ENCODE results near the gene CCDC144A.
"Not testable (repeated sequence)": the region's sequence is repeated elsewhere in the genome, so short reads cannot be mapped to it uniquely, and the experiment has no call there.

Gene CCDC144A

DNA sequence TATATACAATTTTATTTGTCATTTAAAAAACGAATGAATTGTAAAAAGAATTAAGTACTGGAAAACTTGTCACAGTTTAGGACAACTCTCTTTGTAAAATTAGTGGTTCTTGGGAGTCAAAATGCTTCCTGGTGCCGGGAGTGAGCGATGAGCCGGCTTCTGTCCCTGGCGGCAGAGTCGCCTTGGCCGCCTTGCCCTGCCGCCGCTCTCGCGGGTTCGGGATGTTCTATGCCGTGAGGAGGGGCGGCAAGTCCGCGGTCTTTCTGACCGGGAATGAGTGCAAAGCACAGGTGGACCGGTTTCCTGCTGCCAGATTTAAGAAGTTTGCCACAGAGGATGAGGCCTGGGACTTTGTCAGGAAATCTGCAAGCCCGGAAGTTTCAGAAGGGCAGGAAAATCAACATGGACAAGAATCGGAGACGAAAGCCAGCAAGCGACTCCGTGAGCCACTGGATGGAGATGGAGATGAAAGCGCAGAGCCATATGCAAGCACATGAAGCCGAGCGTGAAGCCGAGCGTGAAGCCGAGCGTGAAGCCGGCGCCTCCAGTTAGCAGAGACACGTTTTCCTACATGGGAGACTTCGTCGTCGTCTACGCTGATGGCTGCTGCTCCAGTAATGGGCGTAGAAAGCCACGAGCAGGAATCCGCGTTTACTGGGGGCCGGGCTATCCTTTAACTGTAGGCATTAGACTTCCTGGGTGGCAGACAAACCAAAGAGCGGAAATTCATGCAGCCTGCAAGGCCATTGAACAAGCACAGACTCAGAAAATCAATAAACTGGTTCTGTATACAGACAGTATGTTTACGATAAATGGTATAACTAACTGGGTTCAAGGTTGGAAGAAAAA is 6.5 kb upstream of the CCDC144A start:
- not testable (repeated sequence) for H3K9ac ChIP-seq (ENCODE audit: low read depth in 1 of 2, low read length in 2 of 2); H3K4me1 ChIP-seq (ENCODE audit: control insufficient read depth in 1 of 2, insufficient read depth in 2 of 2, low read length in 2 of 2); H3K4me3 ChIP-seq (ENCODE audit: low read depth in 1 of 2, low read length in 2 of 2); H3K27ac ChIP-seq (ENCODE audit: low read depth, low read length); H3K36me3 ChIP-seq (ENCODE audit: control insufficient read depth in 1 of 2, insufficient read depth in 2 of 2, low read length in 2 of 2); H3K27me3 ChIP-seq (ENCODE audit: control insufficient read depth in 1 of 2, insufficient read depth in 2 of 2, low read length in 2 of 2); H3K9me3 ChIP-seq (ENCODE audit: control insufficient read depth in 1 of 2, low read length in 2 of 2)

DNA sequence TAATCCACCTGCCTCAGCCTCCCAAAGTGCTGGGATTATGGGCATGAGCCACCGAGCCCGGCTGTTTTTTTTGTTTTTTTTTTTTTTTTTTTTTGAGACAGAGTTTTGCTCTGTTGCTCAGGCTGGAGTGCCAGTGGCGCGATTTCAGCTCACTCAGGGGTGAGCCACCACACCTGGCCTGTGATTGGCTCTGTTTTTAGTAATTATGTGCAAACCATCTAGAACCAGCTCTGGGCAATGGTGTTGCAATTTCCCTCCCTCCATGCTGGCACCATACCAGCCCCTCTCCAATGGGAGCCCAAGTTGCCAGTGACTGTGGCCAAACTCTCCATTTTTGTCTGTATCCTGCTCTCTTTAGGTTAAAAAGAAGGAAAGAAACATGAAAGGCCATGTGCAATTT is 4.0 kb upstream of the CCDC144A start:
- H3K27ac ChIP-seq (ENCODE audit: low read depth, low read length); H3K27me3 ChIP-seq (ENCODE audit: control insufficient read depth in 1 of 2, insufficient read depth in 2 of 2, low read length in 2 of 2); H3K36me3 ChIP-seq (ENCODE audit: control insufficient read depth in 1 of 2, insufficient read depth in 2 of 2, low read length in 2 of 2); H3K4me3 ChIP-seq (ENCODE audit: low read depth in 1 of 2, low read length in 2 of 2); H3K9me3 ChIP-seq (ENCODE audit: control insufficient read depth in 1 of 2, low read length in 2 of 2); H3K9ac ChIP-seq (ENCODE audit: low read depth in 1 of 2, low read length in 2 of 2); H3K4me1 ChIP-seq (ENCODE audit: control insufficient read depth in 1 of 2, insufficient read depth in 2 of 2, low read length in 2 of 2): not testable (repeated sequence)

DNA sequence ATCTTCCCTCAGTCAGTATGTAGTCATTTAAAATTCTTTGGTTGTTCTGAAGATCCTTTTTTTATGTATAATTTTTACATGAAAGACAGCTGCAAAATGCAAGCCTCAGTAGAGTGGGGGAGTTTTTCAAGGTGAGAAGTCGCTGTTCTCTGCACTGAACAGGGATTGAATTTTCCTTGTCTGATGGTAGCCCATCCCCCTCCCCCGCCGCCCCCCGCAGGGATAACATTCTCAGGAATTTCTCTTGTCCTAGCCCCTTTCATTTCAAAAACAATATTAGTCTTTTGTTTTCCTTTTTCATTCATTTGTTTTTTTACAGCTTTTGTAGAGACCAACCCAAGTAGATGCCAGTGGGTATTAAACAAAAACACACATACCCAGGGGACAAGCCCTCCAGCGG is 2.9 kb upstream of the CCDC144A start:
- not testable (repeated sequence) for H3K27me3 ChIP-seq (ENCODE audit: control insufficient read depth in 1 of 2, insufficient read depth in 2 of 2, low read length in 2 of 2); H3K9ac ChIP-seq (ENCODE audit: low read depth in 1 of 2, low read length in 2 of 2); H3K36me3 ChIP-seq (ENCODE audit: control insufficient read depth in 1 of 2, insufficient read depth in 2 of 2, low read length in 2 of 2); H3K9me3 ChIP-seq (ENCODE audit: control insufficient read depth in 1 of 2, low read length in 2 of 2); H3K4me1 ChIP-seq (ENCODE audit: control insufficient read depth in 1 of 2, insufficient read depth in 2 of 2, low read length in 2 of 2); H3K4me3 ChIP-seq (ENCODE audit: low read depth in 1 of 2, low read length in 2 of 2); H3K27ac ChIP-seq (ENCODE audit: low read depth, low read length)

GRCh38 chr17:16690447-16690846 is 406 bp downstream of the CCDC144A start:
- H3K4me3 ChIP-seq (ENCODE audit: low read depth in 1 of 2, low read length in 2 of 2), result not testable (repeated sequence)

GRCh38 chr17:16697603-16698002 is 7.6 kb downstream of the CCDC144A start:
- H3K4me1 ChIP-seq (ENCODE audit: control insufficient read depth in 1 of 2, insufficient read depth in 2 of 2, low read length in 2 of 2); H3K9ac ChIP-seq (ENCODE audit: low read depth in 1 of 2, low read length in 2 of 2); H3K4me3 ChIP-seq (ENCODE audit: low read depth in 1 of 2, low read length in 2 of 2); H3K36me3 ChIP-seq (ENCODE audit: control insufficient read depth in 1 of 2, insufficient read depth in 2 of 2, low read length in 2 of 2); H3K27me3 ChIP-seq (ENCODE audit: control insufficient read depth in 1 of 2, insufficient read depth in 2 of 2, low read length in 2 of 2); H3K9me3 ChIP-seq (ENCODE audit: control insufficient read depth in 1 of 2, low read length in 2 of 2); H3K27ac ChIP-seq (ENCODE audit: low read depth, low read length): not testable (repeated sequence)

More at GRCh38 chr17:16690447-16690846, 406 bp downstream of the CCDC144A start:
- not testable (repeated sequence) for H3K9me3 ChIP-seq (ENCODE audit: control insufficient read depth in 1 of 2, low read length in 2 of 2); H3K27ac ChIP-seq (ENCODE audit: low read depth, low read length); H3K36me3 ChIP-seq (ENCODE audit: control insufficient read depth in 1 of 2, insufficient read depth in 2 of 2, low read length in 2 of 2); H3K27me3 ChIP-seq (ENCODE audit: control insufficient read depth in 1 of 2, insufficient read depth in 2 of 2, low read length in 2 of 2); H3K9ac ChIP-seq (ENCODE audit: low read depth in 1 of 2, low read length in 2 of 2); H3K4me1 ChIP-seq (ENCODE audit: control insufficient read depth in 1 of 2, insufficient read depth in 2 of 2, low read length in 2 of 2)

GRCh38 chr17:16745492-16746203 is 55.6 kb downstream of the CCDC144A start:
- not testable (repeated sequence) for H3K27me3 ChIP-seq (ENCODE audit: control insufficient read depth in 1 of 2, insufficient read depth in 2 of 2, low read length in 2 of 2); H3K4me1 ChIP-seq (ENCODE audit: control insufficient read depth in 1 of 2, insufficient read depth in 2 of 2, low read length in 2 of 2); H3K27ac ChIP-seq (ENCODE audit: low read depth, low read length); H3K9me3 ChIP-seq (ENCODE audit: control insufficient read depth in 1 of 2, low read length in 2 of 2); H3K36me3 ChIP-seq (ENCODE audit: control insufficient read depth in 1 of 2, insufficient read depth in 2 of 2, low read length in 2 of 2); H3K4me3 ChIP-seq (ENCODE audit: low read depth in 1 of 2, low read length in 2 of 2); H3K9ac ChIP-seq (ENCODE audit: low read depth in 1 of 2, low read length in 2 of 2)

- not testable (repeated sequence) for H3K27me3 ChIP-seq (ENCODE audit: control insufficient read depth in 1 of 2, insufficient read depth in 2 of 2, low read length in 2 of 2); H3K4me3 ChIP-seq (ENCODE audit: low read depth in 1 of 2, low read length in 2 of 2); H3K36me3 ChIP-seq (ENCODE audit: control insufficient read depth in 1 of 2, insufficient read depth in 2 of 2, low read length in 2 of 2)
Observed at GRCh38 chr17:16746571-16746970, 56.5 kb downstream of the CCDC144A start.

DNA sequence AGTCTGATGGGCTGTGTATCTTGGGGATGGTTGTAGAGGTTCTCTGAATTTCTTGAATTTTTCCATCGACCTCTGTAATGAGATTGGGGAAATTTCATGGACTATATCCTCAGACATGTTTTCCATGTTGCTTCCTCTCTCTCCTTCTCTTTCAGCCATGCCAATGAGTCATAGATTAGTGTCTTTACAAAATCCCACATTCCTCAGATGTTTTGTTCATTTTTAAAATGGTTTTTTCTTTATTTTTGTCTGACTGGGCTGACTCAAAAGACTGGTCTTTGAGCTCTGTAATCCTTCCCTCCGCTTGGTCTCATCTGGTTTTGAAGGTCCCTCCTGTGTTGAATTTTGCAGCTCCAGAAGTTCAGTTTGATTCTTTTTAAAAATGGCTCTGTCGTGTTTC is 60.5 kb downstream of the CCDC144A start:
- H3K4me1 ChIP-seq (ENCODE audit: control insufficient read depth in 1 of 2, insufficient read depth in 2 of 2, low read length in 2 of 2); H3K9me3 ChIP-seq (ENCODE audit: control insufficient read depth in 1 of 2, low read length in 2 of 2); H3K27ac ChIP-seq (ENCODE audit: low read depth, low read length); H3K36me3 ChIP-seq (ENCODE audit: control insufficient read depth in 1 of 2, insufficient read depth in 2 of 2, low read length in 2 of 2); H3K4me3 ChIP-seq (ENCODE audit: low read depth in 1 of 2, low read length in 2 of 2); H3K9ac ChIP-seq (ENCODE audit: low read depth in 1 of 2, low read length in 2 of 2); H3K27me3 ChIP-seq (ENCODE audit: control insufficient read depth in 1 of 2, insufficient read depth in 2 of 2, low read length in 2 of 2): not testable (repeated sequence)

More at GRCh38 chr17:16746571-16746970, 56.5 kb downstream of the CCDC144A start:
- H3K27ac ChIP-seq (ENCODE audit: low read depth, low read length); H3K9me3 ChIP-seq (ENCODE audit: control insufficient read depth in 1 of 2, low read length in 2 of 2); H3K9ac ChIP-seq (ENCODE audit: low read depth in 1 of 2, low read length in 2 of 2); H3K4me1 ChIP-seq (ENCODE audit: control insufficient read depth in 1 of 2, insufficient read depth in 2 of 2, low read length in 2 of 2): not testable (repeated sequence)

DNA sequence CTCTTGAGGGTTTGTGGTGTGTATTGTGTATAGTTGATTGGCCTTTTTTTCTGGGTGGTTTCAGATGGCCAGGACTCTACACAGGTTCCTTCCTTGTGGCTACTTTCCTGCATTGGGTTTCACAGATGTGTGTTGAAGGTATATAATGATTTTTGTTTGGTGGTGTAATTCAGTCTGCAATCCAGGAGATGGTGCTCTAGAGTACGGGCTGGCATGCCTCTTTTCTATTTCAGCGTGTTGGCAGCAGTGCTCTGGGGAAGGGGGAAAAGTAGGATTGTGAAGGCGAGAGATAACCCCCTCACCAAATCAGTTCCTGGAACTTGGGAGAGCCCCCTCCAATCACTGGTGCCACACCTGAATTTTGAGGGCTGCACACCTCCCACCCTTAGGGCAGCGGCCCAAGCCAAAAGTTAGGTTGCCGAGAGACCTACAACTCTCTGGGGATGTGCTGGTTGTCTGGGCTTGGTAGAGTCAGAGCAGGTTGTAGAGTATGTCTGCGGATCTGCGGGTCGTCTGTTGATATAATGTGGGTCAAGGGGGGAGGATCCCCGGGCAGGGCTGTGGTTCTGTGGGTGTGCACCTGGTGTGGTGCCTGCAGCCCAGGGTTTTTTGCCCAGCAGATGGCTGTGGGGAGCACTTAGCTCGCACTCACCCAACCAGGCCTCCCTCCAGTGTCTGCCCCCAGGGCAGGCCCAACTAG is 61.3 kb downstream of the CCDC144A start:
- H3K4me1 ChIP-seq (ENCODE audit: control insufficient read depth in 1 of 2, insufficient read depth in 2 of 2, low read length in 2 of 2); H3K27ac ChIP-seq (ENCODE audit: low read depth, low read length); H3K9ac ChIP-seq (ENCODE audit: low read depth in 1 of 2, low read length in 2 of 2); H3K9me3 ChIP-seq (ENCODE audit: control insufficient read depth in 1 of 2, low read length in 2 of 2); H3K4me3 ChIP-seq (ENCODE audit: low read depth in 1 of 2, low read length in 2 of 2); H3K36me3 ChIP-seq (ENCODE audit: control insufficient read depth in 1 of 2, insufficient read depth in 2 of 2, low read length in 2 of 2); H3K27me3 ChIP-seq (ENCODE audit: control insufficient read depth in 1 of 2, insufficient read depth in 2 of 2, low read length in 2 of 2): not testable (repeated sequence)

GRCh38 chr17:16751924-16752287 is 61.9 kb downstream of the CCDC144A start:
- H3K4me3 ChIP-seq (ENCODE audit: low read depth in 1 of 2, low read length in 2 of 2); H3K36me3 ChIP-seq (ENCODE audit: control insufficient read depth in 1 of 2, insufficient read depth in 2 of 2, low read length in 2 of 2); H3K27me3 ChIP-seq (ENCODE audit: control insufficient read depth in 1 of 2, insufficient read depth in 2 of 2, low read length in 2 of 2); H3K9ac ChIP-seq (ENCODE audit: low read depth in 1 of 2, low read length in 2 of 2); H3K9me3 ChIP-seq (ENCODE audit: control insufficient read depth in 1 of 2, low read length in 2 of 2); H3K27ac ChIP-seq (ENCODE audit: low read depth, low read length); H3K4me1 ChIP-seq (ENCODE audit: control insufficient read depth in 1 of 2, insufficient read depth in 2 of 2, low read length in 2 of 2): not testable (repeated sequence)

Measured in duodenal mucosa (tissue), 2 donors.